SK-N-SH treated with all-trans-retinoic acid at 6 μM for 48 hours (cell line): Measurements from ENCODE around the gene GPC3.

Experiments
- ATAC-seq: fragments of 200-7000 bp; cut with Tn5 transposase; 3 replicates; pipeline ENCODE4 v1.9.1; 2020; ENCODE audit warnings: mild to moderate bottlenecking, moderate library complexity
- ARNTL ChIP-seq: fragments of 450-650 bp; formaldehyde crosslinking; IDR thresholded peaks from 2 replicates; pipeline ENCODE4 v1.5.0; 2020; ENCODE audit warnings: low read depth, mild to moderate bottlenecking, moderate library complexity, borderline replicate concordance
- BACH2 ChIP-seq: fragments of 250-450 bp; sonication (Bioruptor Pico); IDR thresholded peaks from 2 replicates; pipeline ENCODE4 v1.9.0; 2021; ENCODE audit warnings: mild to moderate bottlenecking, borderline replicate concordance
- CSDC2 ChIP-seq: fragments of 250-450 bp; sonication (Bioruptor Pico); IDR thresholded peaks from 2 replicates; pipeline ENCODE4 v1.5.0; 2020; ENCODE audit warnings: mild to moderate bottlenecking, moderate library complexity
- GLIS3 ChIP-seq: fragments of 250-450 bp; sonication (Bioruptor Pico); IDR thresholded peaks from 2 replicates; pipeline ENCODE4 v1.5.0; 2020; ENCODE audit warnings: mild to moderate bottlenecking, moderate library complexity
- ISL1 ChIP-seq: fragments of 250-450 bp; sonication (Bioruptor Pico); IDR thresholded peaks from 2 replicates; pipeline ENCODE4 v2.1.2; 2022; ENCODE audit warnings: mild to moderate bottlenecking, moderate library complexity
- OSR1 ChIP-seq: fragments of 250-450 bp; sonication (Bioruptor Pico); IDR thresholded peaks from 2 replicates; pipeline ENCODE4 v1.8.0; 2022; ENCODE audit warnings: moderate library complexity, mild to moderate bottlenecking, inconsistent platforms
- PATZ1 ChIP-seq: fragments of 250-450 bp; sonication (Bioruptor Pico); IDR thresholded peaks from 2 replicates; pipeline ENCODE4 v1.8.0; 2020; ENCODE audit warnings: mild to moderate bottlenecking, moderate library complexity, borderline replicate concordance
- PPARA ChIP-seq: fragments of 250-450 bp; sonication (Bioruptor Pico); IDR thresholded peaks from 2 replicates; pipeline ENCODE4 v1.5.0; 2020; ENCODE audit warnings: mild to moderate bottlenecking, borderline replicate concordance
- RARB ChIP-seq: fragments of 250-450 bp; sonication (Bioruptor Pico); IDR thresholded peaks from 2 replicates; pipeline ENCODE4 v1.8.0; 2021; ENCODE audit warnings: mild to moderate bottlenecking, moderate library complexity
- SNAI2 ChIP-seq: fragments of 250-450 bp; sonication (Bioruptor Pico); IDR thresholded peaks from 2 replicates; pipeline ENCODE4 v1.5.0; 2020; ENCODE audit warnings: mild to moderate bottlenecking, moderate library complexity
- TCF4 ChIP-seq: fragments of 250-450 bp; sonication (Bioruptor Pico); IDR thresholded peaks from 2 replicates; pipeline ENCODE4 v1.8.0; 2021; ENCODE audit warnings: mild to moderate bottlenecking, moderate library complexity, borderline replicate concordance
- TOX ChIP-seq: fragments of 250-450 bp; sonication (Bioruptor Pico); IDR thresholded peaks from 2 replicates; pipeline ENCODE4 v1.8.0; 2021; ENCODE audit warnings: mild to moderate bottlenecking, moderate library complexity, borderline replicate concordance
- TSHZ2 ChIP-seq: fragments of 250-450 bp; sonication (Bioruptor Pico); IDR thresholded peaks from 2 replicates; pipeline ENCODE4 v1.5.0; 2020; ENCODE audit warnings: mild to moderate bottlenecking, moderate library complexity
- ZC3H10 ChIP-seq: fragments of 250-450 bp; sonication (Bioruptor Pico); IDR thresholded peaks from 2 replicates; pipeline ENCODE4 v1.5.1; 2021; ENCODE audit warnings: mild to moderate bottlenecking, moderate library complexity
- ZFP3 ChIP-seq: fragments of 250-450 bp; sonication (Bioruptor Pico); IDR thresholded peaks from 2 replicates; pipeline ENCODE4 v1.5.0; 2020; ENCODE audit warnings: mild to moderate bottlenecking, moderate library complexity
- ZFP30 ChIP-seq: fragments of 450-650 bp; formaldehyde crosslinking; IDR thresholded peaks from 2 replicates; pipeline ENCODE4 v1.5.0; 2022; ENCODE audit warnings: mild to moderate bottlenecking, moderate library complexity
- ZNF565 ChIP-seq: fragments of 450-650 bp; formaldehyde crosslinking; conservative IDR thresholded peaks from 2 replicates; pipeline ENCODE4 v1.5.0; 2020; ENCODE audit warnings: low read depth, mild to moderate bottlenecking, moderate library complexity
- ZNF70 ChIP-seq: fragments of 450-650 bp; formaldehyde crosslinking; IDR thresholded peaks from 2 replicates; pipeline ENCODE4 v1.5.0; 2020; ENCODE audit warnings: mild to moderate bottlenecking, moderate library complexity
- TF ChIP-seq, protein P1 (sequence below): fragments of 250-450 bp; sonication (Bioruptor Pico); IDR thresholded peaks from 2 replicates; pipeline ENCODE4 v1.5.1; 2021; ENCODE audit warnings: mild to moderate bottlenecking, moderate library complexity
- TF ChIP-seq, protein P2 (sequence below): fragments of 250-450 bp; sonication (Bioruptor Pico); IDR thresholded peaks from 2 replicates; pipeline ENCODE4 v1.5.1; 2020; ENCODE audit warnings: low read depth, mild to moderate bottlenecking, moderate library complexity
- TF ChIP-seq, protein P3 (sequence below): fragments of 250-450 bp; sonication (Bioruptor Pico); IDR thresholded peaks from 2 replicates; pipeline ENCODE4 v1.8.0; 2021; ENCODE audit warnings: low read depth, mild to moderate bottlenecking, moderate library complexity, borderline replicate concordance

Gene GPC3

DNA sequence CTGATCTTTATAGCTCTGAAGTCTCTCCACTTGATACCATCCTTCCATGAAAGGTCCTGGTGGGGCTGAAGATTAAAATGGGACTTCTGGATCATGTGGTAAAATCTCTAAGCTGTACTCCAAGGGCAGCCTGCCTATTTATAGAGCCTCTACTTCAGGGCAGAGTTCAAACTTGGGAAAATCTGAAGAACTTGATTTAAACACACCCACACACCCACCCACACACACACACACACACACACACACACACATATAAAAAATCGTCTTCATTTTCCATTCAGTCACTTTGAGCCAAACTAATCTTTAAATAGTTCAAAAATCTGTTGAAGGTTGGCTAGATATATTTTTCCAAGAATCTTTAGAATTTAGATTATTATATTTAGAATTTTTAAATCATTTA, 335.2 kb downstream of the GPC3 start:
- no peak for ATAC-seq

GRCh38 chrX:133649651-133650050, 335.7 kb downstream of the GPC3 start:
- no peak for ATAC-seq
- TF ChIP-seq GLIS3 (CRISPR knock-in tag) (no peak), TCF4 (CRISPR knock-in tag) (no peak), ZC3H10 (CRISPR knock-in tag) (no peak), BACH2 (CRISPR knock-in tag) (no peak), CSDC2 (CRISPR knock-in tag) (no peak), ZFP30 (CRISPR knock-in tag) (no peak), ARNTL (CRISPR knock-in tag) (no peak), OSR1 (no peak), RARB (CRISPR knock-in tag) (no peak), ZFP3 (no peak), PATZ1 (no peak)
- TF ChIP-seq, protein P1, sequence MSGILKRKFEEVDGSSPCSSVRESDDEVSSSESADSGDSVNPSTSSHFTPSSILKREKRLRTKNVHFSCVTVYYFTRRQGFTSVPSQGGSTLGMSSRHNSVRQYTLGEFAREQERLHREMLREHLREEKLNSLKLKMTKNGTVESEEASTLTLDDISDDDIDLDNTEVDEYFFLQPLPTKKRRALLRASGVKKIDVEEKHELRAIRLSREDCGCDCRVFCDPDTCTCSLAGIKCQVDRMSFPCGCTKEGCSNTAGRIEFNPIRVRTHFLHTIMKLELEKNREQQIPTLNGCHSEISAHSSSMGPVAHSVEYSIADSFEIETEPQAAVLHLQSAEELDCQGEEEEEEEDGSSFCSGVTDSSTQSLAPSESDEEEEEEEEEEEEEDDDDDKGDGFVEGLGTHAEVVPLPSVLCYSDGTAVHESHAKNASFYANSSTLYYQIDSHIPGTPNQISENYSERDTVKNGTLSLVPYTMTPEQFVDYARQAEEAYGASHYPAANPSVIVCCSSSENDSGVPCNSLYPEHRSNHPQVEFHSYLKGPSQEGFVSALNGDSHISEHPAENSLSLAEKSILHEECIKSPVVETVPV (CRISPR knock-in tag): no peak

More for the DNA sequence above, 335.2 kb downstream of the GPC3 start:
- TF ChIP-seq PPARA (no peak), RARB (CRISPR knock-in tag) (no peak), ZFP3 (no peak), TOX (CRISPR knock-in tag) (no peak), ZFP30 (CRISPR knock-in tag) (no peak), ISL1 (no peak), GLIS3 (CRISPR knock-in tag) (no peak), TSHZ2 (CRISPR knock-in tag) (no peak), TCF4 (CRISPR knock-in tag) (no peak)
- TF ChIP-seq, protein P2, sequence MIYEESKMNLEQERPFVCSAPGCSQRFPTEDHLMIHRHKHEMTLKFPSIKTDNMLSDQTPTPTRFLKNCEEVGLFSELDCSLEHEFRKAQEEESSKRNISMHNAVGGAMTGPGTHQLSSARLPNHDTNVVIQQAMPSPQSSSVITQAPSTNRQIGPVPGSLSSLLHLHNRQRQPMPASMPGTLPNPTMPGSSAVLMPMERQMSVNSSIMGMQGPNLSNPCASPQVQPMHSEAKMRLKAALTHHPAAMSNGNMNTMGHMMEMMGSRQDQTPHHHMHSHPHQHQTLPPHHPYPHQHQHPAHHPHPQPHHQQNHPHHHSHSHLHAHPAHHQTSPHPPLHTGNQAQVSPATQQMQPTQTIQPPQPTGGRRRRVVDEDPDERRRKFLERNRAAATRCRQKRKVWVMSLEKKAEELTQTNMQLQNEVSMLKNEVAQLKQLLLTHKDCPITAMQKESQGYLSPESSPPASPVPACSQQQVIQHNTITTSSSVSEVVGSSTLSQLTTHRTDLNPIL (CRISPR knock-in tag): no peak
- TF ChIP-seq, protein P3, sequence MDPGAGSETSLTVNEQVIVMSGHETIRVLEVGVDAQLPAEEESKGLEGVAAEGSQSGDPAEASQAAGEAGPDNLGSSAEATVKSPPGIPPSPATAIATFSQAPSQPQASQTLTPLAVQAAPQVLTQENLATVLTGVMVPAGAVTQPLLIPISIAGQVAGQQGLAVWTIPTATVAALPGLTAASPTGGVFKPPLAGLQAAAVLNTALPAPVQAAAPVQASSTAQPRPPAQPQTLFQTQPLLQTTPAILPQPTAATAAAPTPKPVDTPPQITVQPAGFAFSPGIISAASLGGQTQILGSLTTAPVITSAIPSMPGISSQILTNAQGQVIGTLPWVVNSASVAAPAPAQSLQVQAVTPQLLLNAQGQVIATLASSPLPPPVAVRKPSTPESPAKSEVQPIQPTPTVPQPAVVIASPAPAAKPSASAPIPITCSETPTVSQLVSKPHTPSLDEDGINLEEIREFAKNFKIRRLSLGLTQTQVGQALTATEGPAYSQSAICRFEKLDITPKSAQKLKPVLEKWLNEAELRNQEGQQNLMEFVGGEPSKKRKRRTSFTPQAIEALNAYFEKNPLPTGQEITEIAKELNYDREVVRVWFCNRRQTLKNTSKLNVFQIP (CRISPR knock-in tag): no peak

GRCh38 chrX:133648594-133648993, 336.8 kb downstream of the GPC3 start:
- ATAC-seq: no peak
- TF ChIP-seq, protein P3 (CRISPR knock-in tag): no peak
- TF ChIP-seq BACH2 (CRISPR knock-in tag): no peak
- no peak for TF ChIP-seq ZNF70 (CRISPR knock-in tag)
- TF ChIP-seq ZNF565 (CRISPR knock-in tag): no peak
- no peak for TF ChIP-seq TSHZ2 (CRISPR knock-in tag)
- no peak for TF ChIP-seq SNAI2
- TF ChIP-seq PATZ1: no peak
- no peak for TF ChIP-seq ZC3H10 (CRISPR knock-in tag)
- TF ChIP-seq ISL1: no peak
- no peak for TF ChIP-seq RARB (CRISPR knock-in tag)
- TF ChIP-seq ZFP3: no peak
- no peak for TF ChIP-seq ARNTL (CRISPR knock-in tag)
- TF ChIP-seq GLIS3 (CRISPR knock-in tag): no peak
- no peak for TF ChIP-seq PPARA
